HT1080 (cell line): ENCODE results near the gene CGREF1. TPM values are rescaled to one million over a fixed set of nuclear protein-coding genes. Genes with fewer than 3 reads are reported as not detected.
"Not testable (repeated sequence)": the region's sequence is repeated elsewhere in the genome, so short reads cannot be mapped to it uniquely, and the experiment has no call there.

Experiments used
- DNase-seq: peaks from one replicate; pipeline ENCODE4 v3.0.0-alpha.2; 2015; ENCODE audit warnings: low read depth
- total RNA-seq: library from RNA; depleted of rRNA; stranded (reverse); fragments of >200 nt; shearing (Covaris generic); gene quantifications from 2 replicates; pipeline ENCODE4 v1.2.3, GENCODE V29; 2014

CGREF1 gene
- total RNA-seq, 1 experiment from 2014 or later: 0.26 TPM

DNA sequence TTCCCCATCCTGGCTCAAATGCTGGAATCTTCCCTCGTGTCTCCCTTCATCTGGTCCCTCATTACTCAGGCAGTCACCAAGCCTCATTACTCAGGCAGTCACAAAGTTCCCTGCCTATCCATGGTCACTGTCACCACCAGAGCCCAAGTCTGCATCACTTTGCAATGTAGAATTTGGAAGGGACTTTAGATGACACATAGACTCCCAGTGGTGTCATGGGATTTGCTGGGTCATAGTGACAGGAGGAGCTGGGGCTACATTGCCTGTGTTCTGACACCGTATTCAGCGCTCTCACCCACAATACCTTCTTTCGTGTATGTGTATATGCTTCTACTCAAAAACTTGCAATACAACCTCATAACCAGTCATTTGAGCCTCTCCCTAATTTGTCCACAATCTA, 42.6 kb downstream of the CGREF1 start:
- no peak for DNase-seq

DNA sequence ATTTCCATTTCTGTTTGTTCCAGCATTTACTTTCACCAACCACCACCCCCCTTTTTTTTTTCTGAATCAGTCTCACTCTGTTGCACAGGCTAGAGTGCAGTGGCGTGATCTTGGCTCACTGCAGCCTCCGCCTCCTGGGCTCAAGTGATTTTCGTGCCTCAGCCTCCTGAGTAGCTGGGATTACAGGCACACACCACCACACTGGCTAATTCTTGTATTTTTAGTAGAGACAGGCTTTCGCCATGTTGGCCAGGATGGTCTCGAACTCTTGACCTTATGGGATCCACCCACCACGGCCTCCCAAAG, 43.4 kb downstream of the CGREF1 start:
- not testable (repeated sequence) for DNase-seq

DNA sequence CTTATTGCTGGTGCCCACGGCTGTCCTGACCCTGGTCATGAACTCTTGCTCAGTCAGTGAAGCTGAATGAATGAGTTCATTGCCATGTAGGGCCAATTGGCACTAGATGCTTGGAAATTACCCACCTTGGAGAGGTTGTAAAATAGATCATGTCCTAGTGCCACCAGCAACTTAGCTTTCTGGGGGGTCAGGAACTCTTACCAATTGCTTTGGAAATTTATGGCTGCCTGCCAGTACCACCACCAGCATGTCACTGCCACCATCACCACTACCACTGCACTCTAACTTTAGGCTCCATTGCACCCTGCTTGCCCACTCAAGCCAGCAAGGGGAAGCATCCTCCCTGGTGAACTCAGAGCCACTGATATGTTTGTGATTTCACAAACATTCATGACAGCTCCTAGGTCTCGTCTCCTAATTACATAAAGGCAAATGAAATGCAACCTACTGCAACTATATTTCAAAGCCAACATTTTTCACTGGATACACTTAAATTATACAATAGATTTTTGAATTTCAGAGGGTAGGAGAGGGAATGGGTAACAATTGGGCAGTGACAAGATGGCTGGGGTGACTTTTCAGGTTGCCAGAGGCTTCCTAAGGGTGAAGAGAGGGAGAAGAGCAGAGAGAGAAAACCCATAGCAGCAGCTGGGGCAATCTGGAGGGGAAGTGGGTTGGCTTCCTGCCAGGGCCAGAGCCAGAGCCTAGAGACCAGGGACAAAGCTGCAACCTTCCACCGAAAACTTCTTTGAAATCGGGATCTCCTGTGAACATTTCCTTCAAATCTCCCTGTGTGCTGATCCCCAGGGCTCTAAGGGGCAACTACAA, 44.0 kb downstream of the CGREF1 start:
- DNase-seq: no peak

DNA sequence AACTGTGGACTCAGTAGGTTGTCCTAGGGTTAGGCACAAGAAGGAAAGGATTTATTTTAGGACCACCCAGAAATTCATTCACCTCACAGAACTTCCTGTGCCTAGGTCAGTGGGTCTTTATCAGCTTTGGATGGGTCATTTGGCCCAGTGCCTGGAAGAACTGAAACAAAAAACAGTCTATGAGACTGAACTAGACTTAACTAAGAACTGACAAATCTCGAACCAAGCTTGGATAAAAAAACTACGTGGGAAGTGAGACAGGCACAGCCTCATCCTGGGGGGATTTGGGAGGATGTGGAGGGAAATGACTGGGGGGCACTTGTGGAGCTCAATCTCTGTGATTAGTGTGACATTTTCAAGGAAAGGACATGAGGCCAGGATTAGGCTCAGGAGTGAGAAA, 45.1 kb downstream of the CGREF1 start:
- no peak for DNase-seq

DNA sequence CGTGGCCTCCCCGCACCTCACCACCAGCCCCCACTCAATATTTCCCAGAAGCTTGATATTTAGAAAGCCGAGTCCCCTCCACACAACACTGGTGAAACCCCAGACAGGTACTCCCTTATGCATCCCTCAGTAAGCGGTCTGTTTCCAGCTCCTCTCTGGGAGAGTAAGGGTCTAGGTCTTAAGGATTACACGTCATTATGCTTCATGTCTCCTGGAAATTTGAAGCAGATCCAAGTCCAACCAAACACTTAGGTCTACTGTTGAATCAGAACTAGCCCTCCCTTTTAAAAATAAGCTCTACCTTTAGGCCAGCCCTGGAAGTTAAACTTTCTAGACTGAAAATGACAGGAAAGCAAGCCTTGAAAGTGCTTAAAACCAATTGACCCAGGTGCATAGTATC, 46.0 kb downstream of the CGREF1 start:
- DNase-seq: no peak

DNA sequence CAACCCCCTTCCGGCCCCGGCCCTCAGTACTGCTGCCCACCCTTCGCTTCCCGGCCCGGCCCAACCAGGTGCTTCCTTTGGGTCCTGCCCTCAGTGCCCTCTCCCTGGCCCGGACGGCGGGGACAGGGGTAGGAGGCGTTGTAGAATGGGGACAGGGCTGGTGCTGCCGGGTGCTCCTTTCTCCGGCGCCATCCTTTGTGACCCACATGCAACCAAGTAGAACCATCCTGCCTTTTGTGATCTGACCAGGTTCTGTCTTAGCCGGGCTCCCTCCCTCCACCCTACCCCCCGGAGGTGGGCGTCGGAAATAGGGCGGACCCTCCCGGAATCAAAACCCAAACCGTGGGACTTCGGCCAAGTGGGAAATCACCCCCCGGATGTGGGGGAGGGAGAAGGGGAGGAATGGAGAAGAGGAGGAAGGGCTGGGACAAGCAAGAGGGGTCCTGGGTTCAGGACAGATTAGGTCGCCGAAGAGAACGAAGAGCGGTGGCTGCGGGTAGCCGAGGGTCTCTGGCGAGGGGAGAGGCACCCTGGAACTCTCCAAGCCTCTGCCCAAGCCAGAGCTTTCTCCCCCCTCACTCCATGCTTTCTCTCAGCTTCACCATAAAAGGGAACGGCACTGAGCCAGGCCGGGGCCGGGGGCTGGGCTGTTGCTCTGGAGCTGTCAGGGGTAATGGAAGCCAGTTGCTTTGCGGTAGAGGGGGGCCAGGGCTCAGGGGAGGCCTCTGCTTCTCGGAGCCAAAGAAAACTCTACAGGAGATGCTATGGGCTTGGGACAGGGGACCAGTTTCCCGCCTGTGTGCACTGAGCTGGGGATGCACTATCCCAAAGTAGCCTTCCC, 46.7 kb downstream of the CGREF1 start:
- DNase-seq: peak; percentile 11

DNA sequence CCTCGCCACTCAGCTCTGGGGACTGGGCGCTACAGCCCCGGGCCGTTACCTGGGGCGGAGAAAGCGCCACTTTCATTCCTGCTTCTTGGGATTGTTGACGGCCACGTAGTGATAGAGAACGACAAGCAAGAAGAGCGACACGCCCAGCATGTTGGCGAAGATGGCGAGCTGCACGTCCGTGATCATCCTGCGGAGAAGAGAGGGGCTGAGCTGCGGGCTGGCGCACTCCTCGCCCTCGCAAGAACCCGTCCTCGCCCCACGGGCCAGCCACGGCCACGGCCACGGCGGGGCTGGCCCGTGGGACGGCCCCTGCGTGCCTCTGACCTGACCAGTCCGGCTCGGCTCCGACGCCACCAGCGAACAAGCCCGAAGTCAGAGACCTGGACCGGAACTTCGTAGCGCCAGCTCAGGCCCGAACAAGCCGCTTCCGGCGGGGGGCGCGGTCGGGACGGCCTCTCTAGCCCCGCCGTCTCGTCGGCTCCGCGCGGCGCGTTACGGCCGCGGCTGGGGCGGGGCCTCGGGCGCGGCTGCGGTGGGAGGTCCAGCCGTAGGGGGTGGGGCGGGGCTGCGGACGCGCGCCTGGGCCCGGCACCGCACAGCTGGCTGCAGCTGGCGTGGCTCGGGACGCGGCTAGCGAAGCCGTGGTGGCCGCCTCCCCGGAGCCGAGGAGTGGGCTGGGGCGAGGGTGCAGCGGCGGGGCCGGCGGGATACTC, 47.5 kb downstream of the CGREF1 start, which contains the start of gene OST4:
OST4 (minus strand) TSS at position 378 of the 713 bp plus-strand sequence.
- DNase-seq: peak; percentile 88

DNA sequence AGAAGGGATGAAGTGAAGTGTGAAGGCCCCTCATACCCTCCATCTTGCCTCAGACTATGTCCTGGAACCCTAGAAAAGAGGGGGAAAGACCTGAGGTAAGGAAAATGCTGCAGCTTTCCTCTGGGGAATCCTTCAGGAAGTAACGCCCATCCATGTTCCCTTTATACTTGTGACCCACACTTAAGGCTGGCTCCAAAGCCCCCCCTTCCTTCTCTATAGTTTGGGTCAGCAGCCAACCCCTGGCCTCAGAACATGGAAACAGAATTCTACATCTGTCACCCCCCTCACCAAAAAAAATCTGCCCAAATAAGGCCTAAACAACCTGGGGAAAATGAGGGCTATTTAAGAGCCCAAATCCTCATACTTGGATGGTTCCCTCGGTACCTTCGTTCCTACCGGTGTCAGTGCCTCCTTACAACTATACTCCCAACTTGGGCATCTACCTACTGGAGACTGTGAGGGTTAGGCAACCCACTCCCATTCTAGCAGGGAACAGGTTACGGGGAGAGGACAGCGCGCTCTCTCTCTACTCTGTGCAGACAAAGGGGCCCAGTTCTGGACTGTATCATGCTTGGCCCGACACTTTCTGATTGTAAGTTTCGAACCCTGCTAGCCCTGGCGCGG, 48.2 kb downstream of the CGREF1 start:
- no peak for DNase-seq

DNA sequence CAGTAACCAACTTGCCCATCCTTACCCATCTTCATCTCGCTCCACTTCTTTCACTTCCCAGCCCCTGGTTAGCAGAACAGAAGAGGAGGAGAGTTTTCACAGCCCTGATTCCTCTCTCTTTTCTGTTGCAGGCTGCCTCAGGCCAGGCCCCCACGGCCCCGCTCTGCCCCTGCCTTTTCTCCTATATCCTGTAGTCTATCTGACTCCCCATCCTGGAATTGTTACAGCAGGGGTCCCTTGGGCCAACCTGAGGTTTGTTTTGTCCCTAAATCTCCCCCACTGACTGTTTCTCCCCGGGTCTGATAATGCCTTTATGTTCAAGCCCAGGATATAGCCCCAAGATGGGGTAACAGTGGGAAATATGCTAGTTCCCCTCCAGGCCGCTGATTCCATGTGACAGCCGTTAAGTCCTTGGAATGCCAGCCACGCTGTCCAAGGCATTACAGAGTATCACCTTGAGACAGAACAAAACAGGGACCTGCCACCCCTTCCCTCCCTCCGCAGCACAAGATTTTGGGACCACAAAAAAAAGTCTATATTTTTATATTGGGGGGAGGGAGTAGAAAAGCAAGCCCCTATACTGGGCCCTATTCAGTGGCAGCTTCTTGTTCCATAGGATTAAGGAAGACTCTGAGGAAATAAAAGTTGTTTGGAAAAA, 48.8 kb downstream of the CGREF1 start:
- no peak for DNase-seq

DNA sequence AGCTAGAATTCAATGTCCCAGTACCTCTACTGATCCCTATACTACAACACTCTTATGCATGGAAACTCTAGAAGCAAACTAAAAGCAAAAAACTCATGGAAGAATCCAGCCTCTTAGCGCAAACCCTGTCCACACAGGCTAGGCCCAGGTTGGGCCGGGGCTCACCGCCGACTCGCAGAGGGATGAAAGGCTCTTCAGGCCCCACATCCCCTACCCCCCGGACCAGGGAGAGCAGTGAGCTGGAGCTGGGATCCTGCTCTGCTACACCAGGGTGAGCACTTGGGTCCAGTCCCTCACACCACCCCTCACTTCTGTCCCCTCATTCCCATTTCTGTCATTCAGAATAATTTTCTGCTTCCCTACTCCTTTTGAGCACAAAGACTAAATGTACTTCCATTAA, 49.5 kb downstream of the CGREF1 start:
- no peak for DNase-seq

DNA sequence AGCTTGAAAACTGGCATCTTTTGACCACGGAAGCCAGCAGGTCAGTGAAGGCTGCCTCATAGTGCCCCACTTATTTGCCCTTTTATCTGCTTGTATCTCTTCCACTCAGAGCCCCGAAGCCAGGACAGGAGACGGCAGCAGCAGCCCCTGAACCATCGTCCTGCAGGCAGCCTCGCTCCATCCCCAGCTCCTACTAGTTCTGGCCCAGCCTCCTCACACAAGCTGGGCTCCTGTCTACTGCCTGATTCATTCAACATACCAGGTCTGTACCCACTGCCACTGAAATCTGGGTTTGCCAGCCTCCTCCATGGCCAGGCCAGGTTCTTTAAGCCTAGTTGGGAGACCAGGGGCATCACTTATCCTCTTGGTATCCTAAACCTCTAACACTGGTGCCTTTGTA, 51.5 kb downstream of the CGREF1 start:
- no peak for DNase-seq

DNA sequence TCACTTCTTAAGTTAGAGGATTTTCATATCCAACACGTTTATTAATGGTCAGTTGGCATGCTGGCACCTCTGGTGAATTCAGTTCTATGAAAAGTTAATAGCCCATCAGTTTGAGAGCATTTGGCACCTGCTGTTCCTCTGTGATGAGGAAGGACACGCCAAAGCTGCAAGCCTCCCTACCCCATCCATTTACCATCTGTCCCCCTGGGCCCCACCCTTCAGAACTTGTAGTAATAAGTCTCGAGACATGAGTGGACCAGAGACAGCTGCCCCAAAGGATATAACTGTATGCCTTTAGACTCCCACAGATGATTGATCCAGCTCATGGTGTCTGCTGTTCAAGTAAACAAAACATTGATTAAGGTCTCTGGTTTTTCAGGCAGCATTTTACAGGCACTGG, 53.8 kb downstream of the CGREF1 start:
- no peak for DNase-seq

DNA sequence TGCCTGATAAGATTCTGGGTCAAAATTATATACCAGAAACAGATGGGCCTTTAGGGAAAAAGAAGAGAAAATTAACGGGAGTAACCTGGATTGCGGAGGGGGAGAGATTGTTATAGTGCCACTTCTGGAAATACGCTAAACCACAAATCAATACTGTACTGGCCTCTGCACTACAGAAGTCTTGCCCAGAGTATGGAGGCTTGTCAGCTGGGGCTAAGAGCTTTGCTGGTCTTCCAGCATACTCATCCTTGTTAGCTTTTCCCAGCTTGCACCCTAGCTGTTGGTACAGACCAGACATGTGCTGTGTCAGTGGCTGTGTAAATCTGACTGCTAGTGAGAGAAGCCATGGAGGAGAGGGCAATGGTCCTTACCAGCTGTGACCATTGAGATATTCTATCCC, 58.6 kb downstream of the CGREF1 start:
- no peak for DNase-seq

DNA sequence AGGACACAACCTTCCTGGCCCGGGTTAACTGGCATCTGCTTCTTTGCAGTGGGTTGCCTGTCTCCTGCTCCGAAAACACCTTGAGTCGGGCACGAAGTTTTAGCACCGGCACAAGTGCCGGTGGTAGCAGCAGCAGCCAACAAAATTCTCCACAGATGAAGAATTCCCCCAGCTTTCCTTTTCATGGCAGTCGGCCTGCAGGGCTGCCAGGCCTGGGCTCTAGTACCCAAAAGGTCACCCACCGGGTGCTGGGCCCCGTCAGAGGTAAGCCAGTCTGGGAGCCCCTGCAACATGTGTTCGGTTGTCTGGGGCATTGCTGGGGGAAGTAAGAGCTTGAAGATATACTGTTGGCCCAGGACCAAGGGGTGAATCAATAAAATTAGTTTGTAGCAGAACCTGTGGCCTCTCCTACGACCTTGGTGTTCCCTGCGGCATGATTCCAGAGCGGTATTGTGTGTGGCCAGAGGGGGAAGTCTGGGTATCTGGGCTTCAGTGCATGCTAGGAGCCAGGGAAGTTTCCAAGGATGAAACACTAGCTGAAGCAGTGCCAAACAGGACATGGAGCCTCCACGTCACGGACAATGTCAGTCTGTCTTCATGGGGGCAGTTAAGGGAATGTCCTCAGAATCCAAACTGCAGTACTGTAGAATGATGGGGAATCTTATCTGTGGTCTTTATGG, 59.6 kb downstream of the CGREF1 start:
- no peak for DNase-seq

DNA sequence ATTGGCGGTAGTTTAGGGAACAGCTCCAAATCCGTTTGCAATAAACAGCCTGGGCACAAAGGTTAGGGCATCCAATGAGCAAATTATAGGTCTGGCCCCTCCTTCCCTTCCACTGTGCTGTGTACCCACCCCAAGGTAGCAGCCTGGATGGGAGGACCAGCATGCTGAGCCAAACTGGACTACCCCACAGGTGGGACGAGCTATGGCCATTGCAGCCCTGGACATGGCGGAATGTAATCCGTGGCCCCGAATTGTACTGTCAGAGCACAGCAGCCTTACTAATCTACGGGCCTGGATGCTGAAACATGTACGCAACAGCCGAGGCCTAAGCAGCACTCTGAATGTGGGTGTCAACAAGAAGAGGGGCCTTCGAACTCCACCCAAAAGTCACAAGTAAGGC, 60.7 kb downstream of the CGREF1 start:
- DNase-seq: no peak

DNA sequence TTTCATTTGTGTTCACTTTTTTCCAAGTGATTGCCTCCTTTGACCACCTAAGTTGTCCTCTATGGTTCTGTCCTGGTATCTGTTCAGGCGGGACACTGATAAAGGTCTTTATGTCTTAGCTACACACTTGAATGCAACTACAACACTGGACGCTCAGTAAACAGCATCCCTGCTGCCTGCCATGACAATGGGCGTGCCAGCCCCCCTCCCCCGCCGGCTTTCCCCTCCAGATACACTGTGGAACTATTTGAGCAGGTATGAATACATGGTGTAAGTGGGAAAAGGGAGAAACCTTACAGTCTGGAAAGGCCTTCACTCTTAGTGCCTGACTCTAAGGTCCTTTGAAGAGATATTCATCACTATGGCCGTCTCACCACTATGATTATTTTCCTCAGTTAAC, 61.7 kb downstream of the CGREF1 start:
- DNase-seq: no peak

DNA sequence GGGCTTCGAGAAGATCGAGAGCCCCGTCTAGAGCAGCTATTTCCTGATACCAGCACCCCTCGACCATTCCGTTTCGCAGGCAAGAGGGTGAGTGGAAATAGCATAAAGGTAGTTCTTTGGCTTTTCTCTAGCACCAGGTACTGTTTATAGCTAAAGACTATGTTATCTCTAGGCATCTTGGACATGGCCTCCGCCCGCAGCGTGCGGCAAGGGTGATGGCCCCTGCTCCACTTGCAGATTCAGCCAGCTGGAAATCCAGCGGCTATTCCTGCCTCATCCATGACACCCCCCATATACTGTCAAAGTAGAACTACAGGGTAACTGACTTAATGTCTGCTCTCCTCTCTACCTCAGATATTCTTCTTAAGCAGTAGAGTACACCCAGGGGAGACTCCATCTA, 64.2 kb downstream of the CGREF1 start:
- DNase-seq: no peak

DNA sequence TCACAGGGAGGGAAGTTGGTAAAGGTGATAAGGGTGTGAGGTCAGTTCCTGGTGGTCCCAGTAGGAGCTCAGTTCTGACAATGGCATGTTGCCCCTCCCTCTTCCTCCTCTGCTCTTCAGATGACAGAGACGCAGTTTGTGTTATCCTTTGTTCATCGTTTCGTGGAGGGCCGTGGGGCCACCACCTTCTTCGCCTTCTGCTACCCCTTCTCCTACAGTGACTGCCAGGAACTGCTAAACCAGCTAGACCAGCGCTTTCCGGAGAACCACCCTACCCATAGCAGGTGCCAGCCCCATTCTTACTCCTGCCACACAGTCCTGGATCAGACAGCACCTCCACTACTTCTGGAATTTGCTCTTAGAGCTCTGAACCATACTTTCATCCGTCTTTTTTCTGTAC, 65.2 kb downstream of the CGREF1 start:
- no peak for DNase-seq

DNA sequence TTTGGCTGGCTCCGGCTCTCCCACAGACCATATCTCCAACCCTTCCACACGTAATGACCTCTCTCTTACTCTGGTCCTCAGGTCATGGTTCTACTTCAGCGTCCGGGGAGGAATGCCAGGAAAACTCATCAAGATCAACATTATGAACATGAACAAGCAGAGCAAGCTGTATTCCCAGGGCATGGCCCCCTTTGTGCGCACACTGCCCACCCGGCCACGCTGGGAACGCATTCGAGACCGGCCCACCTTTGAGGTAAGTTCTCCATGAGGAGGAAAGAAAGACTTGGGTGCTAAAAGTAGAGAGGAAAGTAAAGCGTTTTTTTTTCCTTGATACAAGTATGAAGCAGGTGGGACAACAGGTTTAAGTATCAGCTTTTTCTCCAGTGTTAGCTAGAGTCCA, 65.6 kb downstream of the CGREF1 start:
- DNase-seq: no peak

DNA sequence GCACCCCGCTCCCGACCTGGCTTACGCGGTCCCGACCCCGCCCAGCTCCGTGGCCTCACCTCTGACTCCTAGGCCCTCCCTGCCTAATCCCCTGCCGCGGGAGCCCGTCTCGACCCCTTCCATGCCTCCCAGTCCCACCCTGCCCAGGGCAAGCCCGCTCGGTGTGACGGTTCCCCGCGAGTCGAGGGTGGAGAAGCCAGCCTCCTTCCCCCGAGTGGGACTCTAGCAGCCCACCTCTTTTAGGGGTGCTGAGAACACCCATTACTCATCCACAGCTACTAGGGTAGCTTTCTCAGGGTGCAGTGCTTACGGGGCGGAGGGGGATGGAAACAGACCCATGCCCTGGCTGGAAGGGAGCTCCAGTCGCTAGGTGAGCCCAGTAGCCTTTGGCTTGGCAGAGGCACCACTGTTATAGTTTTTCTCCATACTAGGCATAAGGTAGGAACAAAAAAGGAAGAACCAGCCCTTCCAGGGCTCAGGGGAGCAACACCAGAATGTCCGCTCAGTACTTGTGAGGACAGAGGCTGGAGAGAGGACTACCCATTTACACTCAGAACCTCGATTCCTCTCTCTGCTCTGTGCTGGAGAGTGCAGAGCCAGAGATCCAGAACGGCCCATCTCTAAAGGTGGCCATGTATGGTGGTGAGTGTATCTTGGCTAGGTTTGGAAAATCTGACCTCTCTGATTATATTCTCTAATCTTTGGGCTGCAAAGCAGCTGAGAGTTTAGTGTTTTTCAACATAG, 66.9 kb downstream of the CGREF1 start:
- DNase-seq: peak; percentile 17
